H1 (cell line): ENCODE data around the gene BLCAP. TPM values are rescaled to one million over a fixed set of nuclear protein-coding genes. Genes with fewer than 3 reads are reported as not detected.

Experiments used
- CTCF ChIA-PET: fragments of 300-600 bp; sonication (Branson Sonifier 250); formaldehyde crosslinking; loops from one replicate; lab custom pipeline; 2021; ENCODE audit not compliant: partially characterized antibody; lab: Charles Lee
- POLR2A ChIA-PET: fragments of 300-600 bp; sonication (Branson Sonifier 250); formaldehyde crosslinking; loops from one replicate; lab custom pipeline; 2021; ENCODE audit warnings: inconsistent platforms; ENCODE audit not compliant: partially characterized antibody; lab: Charles Lee
- DNase-seq, 2 experiments: peaks; one replicate each; pipeline versions ENCODE4 v3.0.0 to v3.0.0-alpha.2; 2010 to 2022; ENCODE audit warnings: low spot score in 2 of 2, low read depth in 1 of 2, mixed read lengths in 1 of 2
- FAIRE-seq: peaks from 2 replicates; lab custom pipeline; 2011; peaks lifted over from hg19 to GRCh38; lab: Jason Lieb, UNC
- H2AFZ ChIP-seq: 2 replicates; pipeline ENCODE4 v1.8.1; 2012; ENCODE audit warnings: low read length, inconsistent platforms
- H2AK5ac ChIP-seq: 2 replicates; pipeline ENCODE4 v1.6.1; 2013; ENCODE audit warnings: low read depth, low read length
- H2BK120ac ChIP-seq: replicated peaks from 2 replicates; pipeline ENCODE3; 2013; ENCODE audit warnings: low read depth, low read length, inconsistent platforms
- H2BK12ac ChIP-seq: 2 replicates; pipeline ENCODE4 v1.6.1; 2013; ENCODE audit warnings: low read depth, low read length
- H2BK15ac ChIP-seq: 2 replicates; pipeline ENCODE4 v1.6.1; 2013; ENCODE audit warnings: low read length
- H2BK20ac ChIP-seq: 2 replicates; pipeline ENCODE4 v1.6.1; 2013; ENCODE audit warnings: low read length
- H2BK5ac ChIP-seq: 2 replicates; pipeline ENCODE4 v1.6.1; 2013; ENCODE audit warnings: low read depth, low read length
- H3K14ac ChIP-seq: 2 replicates; pipeline ENCODE4 v1.6.1; 2013; ENCODE audit warnings: inconsistent platforms; ENCODE audit not compliant: insufficient read length
- H3K18ac ChIP-seq: 2 replicates; pipeline ENCODE4 v1.6.1; 2013; ENCODE audit warnings: low read length; ENCODE audit errors: extremely low read depth
- H3K23ac ChIP-seq: 2 replicates; pipeline ENCODE4 v1.6.1; 2013; ENCODE audit warnings: inconsistent platforms; ENCODE audit not compliant: insufficient read length
- H3K23me2 ChIP-seq: 2 replicates; pipeline ENCODE4 v1.6.1; 2013; ENCODE audit warnings: low read depth, low read length
- H3K27ac ChIP-seq: 2 replicates; pipeline ENCODE4 v1.6.1; 2011; ENCODE audit warnings: low read depth, low read length, inconsistent platforms
- H3K27me3 ChIP-seq, 4 experiments: replicated peaks in 1 of 4; 1 replicate in 1 of 4; 2 replicates in 3 of 4; pipeline versions ENCODE4 v1.6.1 to v1.8.1; 2011 to 2013; ENCODE audit warnings: low read length in 3 of 4, mild to moderate bottlenecking in 3 of 4, inconsistent platforms in 2 of 4, mixed read lengths in 2 of 4, moderate library complexity in 1 of 4; ENCODE audit not compliant: control insufficient read depth in 3 of 4, insufficient read depth in 3 of 4; ENCODE audit errors: extremely low read depth in 1 of 4
- H3K36me3 ChIP-seq, 4 experiments: 2 replicates each; pipeline versions ENCODE4 v1.6.1 to v1.8.1; 2011 to 2013; ENCODE audit warnings: mild to moderate bottlenecking in 4 of 4, low read length in 3 of 4, moderate library complexity in 2 of 4, control low read depth in 1 of 4, inconsistent platforms in 1 of 4; ENCODE audit not compliant: insufficient read depth in 4 of 4, control insufficient read depth in 2 of 4
- H3K4ac ChIP-seq: replicated peaks from 2 replicates; pipeline ENCODE3; 2013; ENCODE audit warnings: low read length, low read depth, mixed read lengths, inconsistent platforms; ENCODE audit not compliant: insufficient read length
- H3K4me1 ChIP-seq, 4 experiments: replicated peaks in 1 of 4; 1 replicate in 1 of 4; 2 replicates in 3 of 4; pipeline versions ENCODE4 v1.6.1 to v1.8.1; 2011 to 2013; ENCODE audit warnings: low read length in 3 of 4, inconsistent platforms in 2 of 4, mixed read lengths in 1 of 4; ENCODE audit not compliant: insufficient read depth in 4 of 4, control insufficient read depth in 3 of 4
- H3K4me2 ChIP-seq, 2 experiments: 2 replicates each; pipeline versions ENCODE4 v1.6.1 to v1.8.1; 2011 to 2013; ENCODE audit warnings: low read depth in 2 of 2, low read length in 2 of 2, control low read depth in 1 of 2, inconsistent platforms in 1 of 2, mild to moderate bottlenecking in 1 of 2; ENCODE audit not compliant: insufficient read depth in 1 of 2
- H3K4me3 ChIP-seq, 4 experiments: fragments of 200-600, 300-600 bp in 1 of 4; sonication (generic), shearing (Covaris generic), sonication (Bioruptor Twin) in 1 of 4; 2 replicates each; pipeline versions ENCODE4 v1.5.1 to v1.8.1; 2011 to 2016; ENCODE audit warnings: low read length in 4 of 4, low read depth in 3 of 4, control low read depth in 2 of 4, inconsistent platforms in 2 of 4, mild to moderate bottlenecking in 2 of 4, mixed read lengths in 1 of 4, moderate library complexity in 1 of 4; ENCODE audit not compliant: insufficient read depth in 2 of 4; ENCODE audit errors: extremely low read depth in 1 of 4
- H3K56ac ChIP-seq: replicated peaks from 2 replicates; pipeline ENCODE3; 2013; ENCODE audit warnings: low read depth, mild to moderate bottlenecking, mixed read lengths, low read length, inconsistent platforms; ENCODE audit not compliant: insufficient read length
- H3K79me1 ChIP-seq: 2 replicates; pipeline ENCODE4 v1.6.1; 2013; ENCODE audit warnings: low read depth, low read length, control low read depth
- H3K79me2 ChIP-seq, 2 experiments: 2 replicates each; pipeline versions ENCODE4 v1.6.1 to v1.8.1; 2012 to 2013; ENCODE audit warnings: low read length in 2 of 2, mild to moderate bottlenecking in 2 of 2, inconsistent platforms in 1 of 2; ENCODE audit not compliant: insufficient read depth in 2 of 2, control insufficient read depth in 1 of 2
- H3K9ac ChIP-seq, 4 experiments: replicated peaks in 1 of 4; 1 replicate in 1 of 4; 2 replicates in 3 of 4; pipeline versions ENCODE4 v1.6.1 to v1.8.1; 2011 to 2013; ENCODE audit warnings: low read depth in 3 of 4, low read length in 3 of 4, control low read depth in 2 of 4, mild to moderate bottlenecking in 2 of 4, moderate library complexity in 2 of 4, inconsistent platforms in 1 of 4; ENCODE audit errors: extremely low read depth in 1 of 4
- H3K9me3 ChIP-seq, 2 experiments: 2 replicates each; pipeline versions ENCODE4 v1.6.1 to v1.8.1; 2012 to 2013; ENCODE audit warnings: mild to moderate bottlenecking in 2 of 2, moderate library complexity in 2 of 2, control low read depth in 1 of 2, inconsistent platforms in 1 of 2, low read depth in 1 of 2, low read length in 1 of 2, mixed read lengths in 1 of 2; ENCODE audit not compliant: insufficient read depth in 2 of 2
- H4K20me1 ChIP-seq, 2 experiments: replicated peaks in 1 of 2; 2 replicates each; pipeline versions ENCODE3 to v1.8.1; 2011 to 2013; ENCODE audit warnings: inconsistent platforms in 2 of 2, low read length in 2 of 2, mild to moderate bottlenecking in 1 of 2; ENCODE audit not compliant: insufficient read depth in 2 of 2, control insufficient read depth in 1 of 2
- H4K5ac ChIP-seq: 2 replicates; pipeline ENCODE4 v1.6.1; 2013; ENCODE audit warnings: low read length, low read depth, mixed read lengths, inconsistent platforms; ENCODE audit not compliant: insufficient read length
- H4K8ac ChIP-seq: 2 replicates; pipeline ENCODE4 v1.8.0; 2013; ENCODE audit warnings: mild to moderate bottlenecking, moderate library complexity, low read length, inconsistent platforms; ENCODE audit not compliant: insufficient read depth; ENCODE audit errors: extremely low read depth
- H4K91ac ChIP-seq: replicated peaks from 2 replicates; pipeline ENCODE3; 2013; ENCODE audit warnings: low read length, mixed read lengths, inconsistent platforms; ENCODE audit not compliant: insufficient read length
- CHD1 ChIP-seq: IDR thresholded peaks from 2 replicates; pipeline ENCODE4 v1.6.1; 2012; ENCODE audit warnings: low read depth, low read length, improper control_type of control experiment
- WGBS, 2 experiments: shearing (Covaris generic) in 1 of 2; methylation state at CpG; one replicate each; pipeline versions ENCODE4 v1.1.6 to v1.1.7; 2013 to 2015; ENCODE audit warnings: low lambda C conversion rate in 2 of 2, mixed read lengths in 2 of 2, inconsistent platforms in 1 of 2, low coverage in 1 of 2, missing lambda C conversion rate in 1 of 2; ENCODE audit not compliant: insufficient replicate concordance in 2 of 2, insufficient coverage in 1 of 2, insufficient read length in 1 of 2; ENCODE audit errors: extremely low coverage in 1 of 2, missing lambda C conversion rate in 1 of 2; 5-methylcytosine and 5-hydroxymethylcytosine counted together
- polyA plus RNA-seq, 7 experiments: library from polyadenylated mRNA; depleted of rRNA in 3 of 7; stranded (reverse) in 5 of 7; unstranded in 2 of 7; fragments of >200 nt in 5 of 7; fragments of 200-250 nt in 2 of 7; gene quantifications; 1 replicate in 5 of 7; 2 replicates in 1 of 7; 4 replicates in 1 of 7; pipeline versions ENCODE4 v1.2.1 to v1.2.3, GENCODE V29; 2011 to 2013; ENCODE audit warnings: missing spikeins in 2 of 7, mixed read lengths in 2 of 7
- total RNA-seq: library from RNA; stranded (reverse); fragmentation: NEBNext Ultra II Directional; extraction: Animal tissue kit (Norgen Biotek cat#: 25700); gene quantifications from 2 replicates; pipeline ENCODE4 v1.2.1, GENCODE V29; 2021

The BLCAP gene
- total and polyA plus RNA-seq, 2 of the 8 experiments (the other 6 are each of a cell fraction or from before 2014, with no cell fraction given): 60.3 to 72.2 TPM

DNA sequence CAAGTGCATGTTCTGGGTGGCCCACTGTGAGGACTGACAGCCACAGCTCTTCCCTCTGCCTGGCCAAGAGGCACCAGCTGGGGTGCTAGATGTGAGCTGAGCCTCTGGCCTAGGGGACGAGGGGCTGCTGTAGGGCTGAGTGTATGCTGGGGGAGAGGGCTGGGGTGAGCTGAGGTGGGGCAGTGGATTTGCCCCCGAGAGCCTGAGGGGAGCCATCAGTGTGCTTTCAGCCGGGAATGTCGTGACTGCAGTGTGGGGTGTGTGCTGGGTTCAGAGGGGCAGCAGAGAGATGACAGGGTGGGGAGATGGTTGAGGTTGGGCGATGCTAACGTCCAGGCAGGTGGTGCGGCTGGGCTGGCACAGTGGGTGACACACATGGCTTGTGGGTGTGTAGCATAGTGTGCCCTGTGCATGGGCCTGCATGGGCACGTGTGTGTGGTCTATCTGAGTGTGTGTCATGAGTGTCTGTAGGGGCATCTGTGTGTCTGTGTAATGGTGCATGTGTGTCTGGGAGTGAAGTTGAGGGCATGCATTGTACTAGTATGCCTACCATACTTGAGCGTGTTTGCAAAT is 46.0 kb upstream of the BLCAP start:
- no peaks in the 10 kb centered on the region for H3K9me3 ChIP-seq
- H4K5ac ChIP-seq: no peak overlapping the region
- no peak overlapping the region for H2BK120ac ChIP-seq
- H3K27me3 ChIP-seq: no peaks in the 10 kb centered on the region
- no peaks in the 10 kb centered on the region for H4K20me1 ChIP-seq
- H3K18ac ChIP-seq: no peak overlapping the region
- H3K14ac ChIP-seq: no peak overlapping the region
- H3K23me2 ChIP-seq: no peaks in the 10 kb centered on the region
- H3K23ac ChIP-seq: no peak overlapping the region
- no peak overlapping the region for H2BK20ac ChIP-seq
- no peak for DNase-seq
- H3K36me3 ChIP-seq: no peaks in the 10 kb centered on the region
- H3K4ac ChIP-seq: no peak overlapping the region
- POLR2A ChIA-PET: interaction anchor here (1.1 to 1.4 kb wide), 2 partner anchors 20 to 459 kb away, joined by 3 read pairs; partner anchors contain the start of genes RPRD1B and TTI1
- no peak overlapping the region for H2BK5ac ChIP-seq
- no peak overlapping the region for H2AFZ ChIP-seq
- 80% methylated on average over 9 of the region's 9 CpGs; no CpG with 5 or more reads in 1 of the 2 experiments for WGBS, 2 experiments
- H3K27ac ChIP-seq: no peak overlapping the region
- H2BK12ac ChIP-seq: peak overlapping the region; percentile 43; the same call in 1 of the 2 replicates
- H2AK5ac ChIP-seq: peak overlapping the region; percentile 17; the same call in 1 of the 2 replicates
- CTCF ChIA-PET: interaction anchor here (0.9 to 5.6 kb wide), 5 partner anchors 9 to 328 kb away, joined by 3 to 55 read pairs (median 3); no protein-coding TSS in a partner anchor
- no peak overlapping the region for H3K4me2 ChIP-seq
- no peak for TF ChIP-seq CHD1
- TF ChIP-seq, all 59 proteins: peak for 0
- no peak overlapping the region for H3K9ac ChIP-seq
- FAIRE-seq: no peak
- no peak overlapping the region for H3K56ac ChIP-seq
- H2BK15ac ChIP-seq: peak overlapping the region; percentile 83
- no peak overlapping the region for H3K4me3 ChIP-seq
- no peaks in the 10 kb centered on the region for H3K79me2 ChIP-seq
- no peaks in the 10 kb centered on the region for H3K79me1 ChIP-seq
- no peak overlapping the region for H4K8ac ChIP-seq
- H4K91ac ChIP-seq: no peak overlapping the region
- peaks cover 0 to 3% (median 1%) of the 10 kb centered on the region in 4 experiments; a peak in 4 of 7 replicates for H3K4me1 ChIP-seq
